ENCODE data around the gene PRKCA. TPM values are rescaled to one million over a fixed set of nuclear protein-coding genes. Genes with fewer than 3 reads are reported as not detected.

Gene PRKCA
- total and polyA plus RNA-seq, 2 of the 13 experiments (the other 11 are each of a cell fraction or from before 2014, with no cell fraction given): 18.5 to 21.5 TPM

DNA sequence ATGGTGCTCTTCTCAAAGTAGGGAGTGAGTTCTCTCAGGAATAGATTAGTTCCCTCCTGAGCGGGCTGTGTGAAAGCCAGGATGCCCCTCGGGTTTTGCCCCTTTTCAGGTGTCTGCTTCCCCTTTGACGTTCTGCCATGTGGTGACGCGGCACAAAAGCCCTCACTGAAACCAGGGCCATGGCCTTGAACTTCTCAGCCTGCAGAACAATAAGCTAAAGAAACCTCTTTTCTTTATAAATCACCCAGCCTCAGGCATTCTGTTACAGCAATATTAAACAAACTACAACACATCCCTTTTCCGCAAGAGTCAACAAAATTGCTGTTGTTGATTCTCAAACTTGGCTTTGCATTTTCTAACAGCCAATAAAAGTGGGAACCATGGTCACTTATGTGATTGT lies 517.1 kb downstream of the PRKCA start:
- Histone ChIP-seq H3K79me2 (ENCODE audit: insufficient read depth, low read length) (no peaks in the 10 kb centered on the region), H3K9me3 (ENCODE audit: low read length) (peaks cover 12% of the 10 kb centered on the region), H4K20me1 (ENCODE audit: insufficient read depth, low read length) (no peaks in the 10 kb centered on the region), H3K36me3 (replicated peaks in 1 of 2; ENCODE audit: control insufficient read depth in 1 of 2, insufficient read depth in 2 of 2, low read length in 2 of 2) (no peaks in the 10 kb centered on the region), H3K27me3 (ENCODE audit: control insufficient read depth in 1 of 2, insufficient read depth in 2 of 2, low read length in 2 of 2) (peaks cover 0 to 4% of the 10 kb centered on the region in 2 experiments; a peak in 1 of 5 replicates), H3K27ac (ENCODE audit: extremely low read length, insufficient read depth, low read length) (no peak overlapping the region), H3K4me2 (ENCODE audit: low read depth, low read length) (no peak overlapping the region), H2AFZ (ENCODE audit: low read length) (no peak overlapping the region), H3K9ac (ENCODE audit: insufficient read depth, low read depth, low read length) (no peak overlapping the region), H3K4me1 (ENCODE audit: insufficient read depth, low read length) (no peaks in the 10 kb centered on the region), H3K4me3 (replicated peaks in 1 of 3; ENCODE audit: insufficient read depth in 1 of 3, low read depth in 2 of 3, low read length in 3 of 3) (no peak overlapping the region)
- FAIRE-seq (no peak), ATAC-seq (no peak), DNase-seq (ENCODE audit: low spot score) (no peak)
- TF ChIP-seq ZNF766 (CRISPR knock-in tag; IDR thresholded peaks at IDR 0.05; ENCODE audit: borderline replicate concordance): peak; percentile 75; the same call in 1 of the 2 replicates
- TF ChIP-seq ZNF737 (CRISPR knock-in tag; IDR thresholded peaks at IDR 0.05; ENCODE audit: borderline replicate concordance): no peak
- TF ChIP-seq SOX13 (IDR thresholded peaks at IDR 0.05): no peak
- peak in 1 of 2 experiments; percentile 52; a peak in 1 of 4 replicates for TF ChIP-seq SOX13 (CRISPR knock-in tag; conservative IDR thresholded peaks at IDR 0.05 in 1 of 2, IDR thresholded peaks at IDR 0.05 in 1 of 2)
- TF ChIP-seq SOX5 (CRISPR knock-in tag; IDR thresholded peaks at IDR 0.05; ENCODE audit: borderline replicate concordance): peak; percentile 37; the same call in 1 of the 2 replicates
- TF ChIP-seq SOX6 (IDR thresholded peaks at IDR 0.05): no peak
- peak; percentile 51; the same call in 1 of the 2 replicates for TF ChIP-seq SOX6 (CRISPR knock-in tag; IDR thresholded peaks at IDR 0.05)
- intact Hi-C loops (cut with micrococcal nuclease; ENCODE audit: unreplicated experiment): no loop called here
- CTCF ChIA-PET (ENCODE audit: low intra/inter-chr PET ratio, low total read pairs): no interaction called here
- WGBS (ENCODE audit: low lambda C conversion rate): 35% methylated on average over 6 of the region's 6 CpGs
- POLR2A ChIA-PET: interaction anchor here (0.7 kb wide), 1 partner anchor 461 kb away, joined by 3 read pairs; no protein-coding TSS in a partner anchor
- in situ Hi-C loops (cut with HindIII; ENCODE audit: extremely low pct_ligation_motif_present, low pct_unique_long_range_greater_than_20kb): no loop called here
- BruUV-seq (replicated peaks): no TSS peak

DNA sequence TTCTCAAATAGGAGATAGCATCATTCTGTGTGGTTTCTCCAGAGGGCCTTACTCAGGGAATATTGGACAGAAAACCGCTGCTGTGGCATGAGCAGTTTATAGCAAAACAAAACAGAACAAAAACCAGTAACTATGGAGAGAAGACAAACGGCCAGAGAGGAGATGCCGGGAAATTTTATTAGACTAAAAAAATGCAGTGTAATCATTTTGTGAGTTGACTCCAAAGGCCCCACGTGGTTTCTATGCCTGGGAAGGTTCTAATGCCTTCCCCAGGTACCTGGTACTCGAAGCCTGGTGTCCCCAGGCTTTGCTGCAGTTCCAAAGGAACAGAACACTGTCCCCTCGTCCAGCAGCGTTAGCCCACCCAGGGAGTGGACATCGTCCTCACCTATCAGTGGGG lies 519.6 kb downstream of the PRKCA start:
- Histone ChIP-seq H2AFZ (ENCODE audit: low read length) (no peak overlapping the region), H3K79me2 (ENCODE audit: insufficient read depth, low read length) (no peaks in the 10 kb centered on the region), H4K20me1 (ENCODE audit: insufficient read depth, low read length) (no peaks in the 10 kb centered on the region), H3K27ac (ENCODE audit: extremely low read length, insufficient read depth, low read length) (no peak overlapping the region), H3K36me3 (replicated peaks in 1 of 2; ENCODE audit: control insufficient read depth in 1 of 2, insufficient read depth in 2 of 2, low read length in 2 of 2) (no peaks in the 10 kb centered on the region), H3K27me3 (ENCODE audit: control insufficient read depth in 1 of 2, insufficient read depth in 2 of 2, low read length in 2 of 2) (peaks cover 0 to 12% of the 10 kb centered on the region in 2 experiments; a peak in 1 of 5 replicates), H3K9ac (ENCODE audit: insufficient read depth, low read depth, low read length) (no peak overlapping the region), H3K9me3 (ENCODE audit: low read length) (peaks cover 12% of the 10 kb centered on the region), H3K4me2 (ENCODE audit: low read depth, low read length) (no peak overlapping the region), H3K4me1 (ENCODE audit: insufficient read depth, low read length) (no peaks in the 10 kb centered on the region), H3K4me3 (replicated peaks in 1 of 3; ENCODE audit: insufficient read depth in 1 of 3, low read depth in 2 of 3, low read length in 3 of 3) (no peak overlapping the region)
- ATAC-seq (no peak), FAIRE-seq (no peak), DNase-seq (ENCODE audit: low spot score) (no peak)
- ChIA-PET CTCF (ENCODE audit: low intra/inter-chr PET ratio, low total read pairs) (no interaction called here), POLR2A (no interaction called here)
- under 1% methylated on average over 8 of the region's 8 CpGs for WGBS (ENCODE audit: low lambda C conversion rate)
- intact Hi-C loops (cut with micrococcal nuclease; ENCODE audit: unreplicated experiment) (no loop called here), in situ Hi-C loops (cut with HindIII; ENCODE audit: extremely low pct_ligation_motif_present, low pct_unique_long_range_greater_than_20kb) (no loop called here)
- no TSS peak for BruUV-seq (replicated peaks)
- TF ChIP-seq MAFF (IDR thresholded peaks at IDR 0.05; ENCODE audit: low read depth, low read length): peak; percentile 79
- no peak for TF ChIP-seq ZNF619 (CRISPR knock-in tag; IDR thresholded peaks at IDR 0.05)
- no peak for TF ChIP-seq ZNF263 (CRISPR knock-in tag; IDR thresholded peaks at IDR 0.05)
- no peak for TF ChIP-seq ZNF510 (CRISPR knock-in tag; IDR thresholded peaks at IDR 0.05; ENCODE audit: low read depth)
- no peak for TF ChIP-seq CHD2 (IDR thresholded peaks at IDR 0.05; ENCODE audit: low read depth, low read length)
- TF ChIP-seq MAFK (conservative IDR thresholded peaks at IDR 0.05 in 1 of 2, IDR thresholded peaks at IDR 0.05 in 1 of 2; ENCODE audit: low read length in 2 of 2): peak; percentile 78 to 91
- TF ChIP-seq TIGD3 (CRISPR knock-in tag; IDR thresholded peaks at IDR 0.05; ENCODE audit: borderline replicate concordance): no peak
- TF ChIP-seq, protein P1, sequence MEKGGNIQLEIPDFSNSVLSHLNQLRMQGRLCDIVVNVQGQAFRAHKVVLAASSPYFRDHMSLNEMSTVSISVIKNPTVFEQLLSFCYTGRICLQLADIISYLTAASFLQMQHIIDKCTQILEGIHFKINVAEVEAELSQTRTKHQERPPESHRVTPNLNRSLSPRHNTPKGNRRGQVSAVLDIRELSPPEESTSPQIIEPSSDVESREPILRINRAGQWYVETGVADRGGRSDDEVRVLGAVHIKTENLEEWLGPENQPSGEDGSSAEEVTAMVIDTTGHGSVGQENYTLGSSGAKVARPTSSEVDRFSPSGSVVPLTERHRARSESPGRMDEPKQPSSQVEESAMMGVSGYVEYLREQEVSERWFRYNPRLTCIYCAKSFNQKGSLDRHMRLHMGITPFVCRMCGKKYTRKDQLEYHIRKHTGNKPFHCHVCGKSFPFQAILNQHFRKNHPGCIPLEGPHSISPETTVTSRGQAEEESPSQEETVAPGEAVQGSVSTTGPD (CRISPR knock-in tag; IDR thresholded peaks at IDR 0.05): no peak

Measured in HepG2 (cell line).